SK-N-SH (cell line): Measurements from ENCODE around the gene CCDC144A. TPM values are rescaled to one million over a fixed set of nuclear protein-coding genes. Genes with fewer than 3 reads are reported as not detected.
"Not testable (repeated sequence)": the region's sequence is repeated elsewhere in the genome, so short reads cannot be mapped to it uniquely, and the experiment has no call there.

Experiments
- CTCF ChIA-PET: fragments of 300-600, 350-600 bp; formaldehyde crosslinking; extraction: SDS; loops from one replicate; lab custom pipeline; 2021; lab: Yijun Ruan, JAX
- POLR2A ChIA-PET: fragments of 350-600 bp; sonication (Branson Sonifier 250); formaldehyde crosslinking; extraction: SDS; loops from one replicate; lab custom pipeline; 2020; ENCODE audit warnings: antibody characterized with exemption, inconsistent platforms; lab: Yijun Ruan, JAX
- DNase-seq: peaks from one replicate; pipeline ENCODE4 v3.0.0; 2012
- H2AFZ ChIP-seq: fragments of 200-600 bp; sonication (generic); 2 replicates; pipeline ENCODE4 v1.8.1; 2016; ENCODE audit warnings: antibody characterized with exemption, mild to moderate bottlenecking, low read depth
- H3F3A ChIP-seq: fragments of 200-600 bp; sonication (generic); replicated peaks from 2 replicates; pipeline ENCODE3; 2016; ENCODE audit warnings: antibody characterized with exemption, mild to moderate bottlenecking; ENCODE audit not compliant: insufficient read depth
- H3K27ac ChIP-seq, 2 experiments: fragments of 200-500 bp in 1 of 2; fragments of 200-600 bp in 1 of 2; sonication (Bioruptor generic) in 1 of 2; sonication (generic), shearing (Covaris generic) in 1 of 2; 2 replicates each; pipeline versions ENCODE4 v1.5.1 to v1.6.1; 2014 to 2016; ENCODE audit warnings: low read depth in 2 of 2, inconsistent platforms in 1 of 2, low read length in 1 of 2, mild to moderate bottlenecking in 1 of 2, mixed read lengths in 1 of 2
- H3K27me3 ChIP-seq: fragments of 200-600 bp; sonication (generic), shearing (Covaris generic); 2 replicates; pipeline ENCODE4 v1.6.1; 2016; ENCODE audit warnings: mixed run types; ENCODE audit not compliant: insufficient read depth
- H3K36me3 ChIP-seq, 2 experiments: fragments of 200-500 bp in 1 of 2; fragments of 200-600 bp in 1 of 2; sonication (Bioruptor generic) in 1 of 2; sonication (generic) in 1 of 2; replicated peaks in 1 of 2; 2 replicates each; pipeline versions ENCODE3 to v1.5.1; 2014 to 2016; ENCODE audit warnings: low read length in 1 of 2, mild to moderate bottlenecking in 1 of 2; ENCODE audit not compliant: insufficient read depth in 2 of 2, control insufficient read depth in 1 of 2
- H3K4me1 ChIP-seq, 2 experiments: fragments of 200-500 bp in 1 of 2; fragments of 200-600 bp in 1 of 2; sonication (Bioruptor generic) in 1 of 2; sonication (generic), shearing (Covaris generic) in 1 of 2; 2 replicates each; pipeline versions ENCODE4 v1.5.1 to v1.6.1; 2014 to 2016; ENCODE audit warnings: low read depth in 1 of 2, low read length in 1 of 2, mixed run types in 1 of 2; ENCODE audit not compliant: insufficient read depth in 2 of 2, control insufficient read depth in 1 of 2
- H3K4me2 ChIP-seq: fragments of 200-600 bp; sonication (generic), shearing (Covaris generic); 2 replicates; pipeline ENCODE4 v1.6.1; 2017; ENCODE audit warnings: mixed run types
- H3K4me3 ChIP-seq, 2 experiments: fragments of 200-500 bp in 1 of 2; fragments of 200-600 bp in 1 of 2; sonication (Bioruptor generic) in 1 of 2; sonication (generic), shearing (Covaris generic) in 1 of 2; 2 replicates each; pipeline versions ENCODE4 v1.5.1 to v1.8.1; 2014 to 2016; ENCODE audit warnings: low read depth in 2 of 2, inconsistent platforms in 1 of 2, low read length in 1 of 2, mild to moderate bottlenecking in 1 of 2, mixed read lengths in 1 of 2, moderate library complexity in 1 of 2
- H3K79me2 ChIP-seq: fragments of 200-600 bp; sonication (generic); 2 replicates; pipeline ENCODE4 v1.8.1; 2017; ENCODE audit warnings: mild to moderate bottlenecking; ENCODE audit not compliant: insufficient read depth
- H3K9ac ChIP-seq: fragments of 200-600 bp; sonication (generic); 2 replicates; pipeline ENCODE4 v1.6.1; 2017; ENCODE audit warnings: mixed run types
- H3K9me2 ChIP-seq: fragments of 200-600 bp; sonication (generic); 2 replicates; pipeline ENCODE4 v1.6.1; 2017; ENCODE audit warnings: mixed run types
- H3K9me3 ChIP-seq: fragments of 200-600 bp; sonication (generic); 2 replicates; pipeline ENCODE4 v1.6.1; 2017; ENCODE audit warnings: mixed run types, mild to moderate bottlenecking, moderate library complexity
- H4K20me1 ChIP-seq: fragments of 200-600 bp; sonication (generic); 2 replicates; pipeline ENCODE4 v1.6.1; 2017; ENCODE audit warnings: mild to moderate bottlenecking, mixed run types; ENCODE audit not compliant: insufficient read depth
- CHD2 ChIP-seq: fragments of 150-350 bp; IDR thresholded peaks from 2 replicates; pipeline ENCODE4 v1.6.1; 2018; ENCODE audit warnings: low read length; ENCODE audit not compliant: partially characterized antibody
- CTCF ChIP-seq: fragments of 200-600 bp; sonication (generic); IDR thresholded peaks from 2 replicates; pipeline ENCODE4 v1.6.1; 2017; ENCODE audit warnings: antibody characterized with exemption, mild to moderate bottlenecking, moderate library complexity
- EZH2phosphoT487 ChIP-seq: fragments of 200-600 bp; sonication (generic); IDR thresholded peaks from 2 replicates; pipeline ENCODE4 v1.6.1; 2017; ENCODE audit warnings: low read depth, mixed run types, mild to moderate bottlenecking, antibody characterized with exemption, moderate library complexity, borderline replicate concordance
- FOSL2 ChIP-seq: IDR thresholded peaks from 2 replicates; pipeline ENCODE4 v1.4.0; 2012; ENCODE audit warnings: low read depth, mild to moderate bottlenecking, moderate library complexity, borderline replicate concordance
- GATA2 ChIP-seq: sonication (generic); formaldehyde crosslinking; IDR thresholded peaks from 2 replicates; pipeline ENCODE4 v1.5.0; 2020; ENCODE audit warnings: mild to moderate bottlenecking, missing genetic modification reagents
- MAX ChIP-seq: IDR thresholded peaks from 2 replicates; pipeline ENCODE4 v1.4.0; 2012; ENCODE audit warnings: low read depth
- MEF2A ChIP-seq: IDR thresholded peaks from 2 replicates; pipeline ENCODE4 v1.4.0; 2012; ENCODE audit warnings: low read depth, borderline replicate concordance
- NFIC ChIP-seq: IDR thresholded peaks from 2 replicates; pipeline ENCODE4 v1.4.0; 2012; ENCODE audit warnings: borderline replicate concordance
- RFX5 ChIP-seq: IDR thresholded peaks from 2 replicates; pipeline ENCODE4 v1.6.1; 2012; ENCODE audit warnings: mild to moderate bottlenecking, improper control_type of control experiment, low read length
- RXRA ChIP-seq: IDR thresholded peaks from 2 replicates; pipeline ENCODE4 v1.4.0; 2012; ENCODE audit warnings: low read depth, mild to moderate bottlenecking, borderline replicate concordance
- TAF1 ChIP-seq: IDR thresholded peaks from 2 replicates; pipeline ENCODE4 v1.6.1; 2012; ENCODE audit warnings: low read depth, mild to moderate bottlenecking, low read length, moderate library complexity, borderline replicate concordance
- TCF12 ChIP-seq: IDR thresholded peaks from 2 replicates; pipeline ENCODE4 v1.4.0; 2012
- TEAD4 ChIP-seq: IDR thresholded peaks from 2 replicates; pipeline ENCODE4 v1.4.0; 2012; ENCODE audit warnings: mild to moderate bottlenecking, borderline replicate concordance; ENCODE audit not compliant: insufficient read depth
- USF1 ChIP-seq: IDR thresholded peaks from 2 replicates; pipeline ENCODE4 v1.4.0; 2012; ENCODE audit warnings: low read depth, borderline replicate concordance
- USF2 ChIP-seq: fragments of 150-350 bp; IDR thresholded peaks from 2 replicates; pipeline ENCODE4 v1.6.1; 2017; ENCODE audit warnings: antibody characterized with exemption, low read length, low read depth, borderline replicate concordance
- WGBS: methylation state at CpG from one replicate; pipeline ENCODE4 v1.1.6; 2017; ENCODE audit warnings: low lambda C conversion rate; 5-methylcytosine and 5-hydroxymethylcytosine counted together
- polyA plus RNA-seq, 3 experiments: library from polyadenylated mRNA; depleted of rRNA; stranded (reverse); fragments of >200 nt; gene quantifications; 2 replicates each; pipeline ENCODE4 v1.2.3, GENCODE V29; 2012

The CCDC144A gene
- polyA plus RNA-seq, 1 of the 3 experiments (the other 2 are of a cell fraction), result 0.02 TPM

GRCh38 chr17:16662936-16663335, 27.1 kb upstream of the CCDC144A start:
- H3K27ac ChIP-seq, result no peak overlapping the region
- no peak overlapping the region for H3K4me3 ChIP-seq
- H3K9me2 ChIP-seq, result no peaks in the 10 kb centered on the region
- no peak overlapping the region for H2AFZ ChIP-seq
- no peaks in the 10 kb centered on the region for H4K20me1 ChIP-seq
- peaks cover 33% of the 10 kb centered on the region for H3K27me3 ChIP-seq
- ChIA-PET CTCF (no interaction called here), POLR2A (no interaction called here)
- no peaks in the 10 kb centered on the region for H3K9me3 ChIP-seq
- no peaks in the 10 kb centered on the region for H3K36me3 ChIP-seq
- no peak for DNase-seq
- H3K4me1 ChIP-seq, result no peaks in the 10 kb centered on the region; a peak in 1 of 4 replicates
- H3F3A ChIP-seq, result no peaks in the 10 kb centered on the region
- H3K79me2 ChIP-seq, result no peaks in the 10 kb centered on the region
- no peak for TF ChIP-seq USF2
- no peak for TF ChIP-seq CHD2
- no peak for TF ChIP-seq TCF12
- no peak for TF ChIP-seq EZH2phosphoT487
- TF ChIP-seq MAX, result no peak
- TF ChIP-seq RXRA, result no peak
- no peak for TF ChIP-seq NFIC
- TF ChIP-seq MEF2A, result no peak
- no peak for TF ChIP-seq TEAD4
- no peak for TF ChIP-seq RFX5
- TF ChIP-seq FOSL2, result no peak
- no peak for TF ChIP-seq CTCF
- no peak for TF ChIP-seq TAF1
- TF ChIP-seq GATA2 (CRISPR knock-in tag), result no peak
- TF ChIP-seq USF1, result no peak
- H3K4me2 ChIP-seq, result no peak overlapping the region
- WGBS, result 31% methylated on average over 1 of the region's 1 CpG
- H3K9ac ChIP-seq, result no peak overlapping the region

GRCh38 chr17:16666553-16666906, 23.5 kb upstream of the CCDC144A start:
- H3K27ac ChIP-seq, H3K9me3 ChIP-seq, H4K20me1 ChIP-seq, H2AFZ ChIP-seq, H3K79me2 ChIP-seq, H3K4me1 ChIP-seq, H3K36me3 ChIP-seq, H3K9me2 ChIP-seq, CTCF ChIA-PET, POLR2A ChIA-PET, H3F3A ChIP-seq, H3K9ac ChIP-seq: not testable (repeated sequence)
- DNase-seq, result peak; percentile 34
- H3K4me3 ChIP-seq, result peak overlapping the region in 1 of 2 experiments; percentile 33; a peak in 1 of 4 replicates
- H3K27me3 ChIP-seq, result peaks cover 48% of the 10 kb centered on the region
- peak overlapping the region; percentile 63; the same call in 1 of the 2 replicates for H3K4me2 ChIP-seq
- 39% methylated on average over 11 of the region's 24 CpGs for WGBS
